Neural progenitor cell (in vitro differentiated cells): ENCODE data around the gene DDX11.
"Not testable (repeated sequence)": the region's sequence is repeated elsewhere in the genome, so short reads cannot be mapped to it uniquely, and the experiment has no call there.

Experiments used
- EZH2 ChIP-seq: fragments of 200-600 bp; sonication (generic); IDR thresholded peaks from 2 replicates; pipeline ENCODE4 v1.6.1; 2017; ENCODE audit warnings: antibody characterized with exemption, mild to moderate bottlenecking, moderate library complexity
- EZH2phosphoT487 ChIP-seq: fragments of 200-600 bp; sonication (generic); IDR thresholded peaks from 2 replicates; pipeline ENCODE4 v1.6.1; 2017; ENCODE audit warnings: antibody characterized with exemption
- TF ChIP-seq, protein P1 (sequence below): fragments of 200-600 bp; sonication (generic); IDR thresholded peaks from 2 replicates; pipeline ENCODE4 v1.5.1; 2017; ENCODE audit warnings: antibody characterized with exemption, mild to moderate bottlenecking

DNA sequence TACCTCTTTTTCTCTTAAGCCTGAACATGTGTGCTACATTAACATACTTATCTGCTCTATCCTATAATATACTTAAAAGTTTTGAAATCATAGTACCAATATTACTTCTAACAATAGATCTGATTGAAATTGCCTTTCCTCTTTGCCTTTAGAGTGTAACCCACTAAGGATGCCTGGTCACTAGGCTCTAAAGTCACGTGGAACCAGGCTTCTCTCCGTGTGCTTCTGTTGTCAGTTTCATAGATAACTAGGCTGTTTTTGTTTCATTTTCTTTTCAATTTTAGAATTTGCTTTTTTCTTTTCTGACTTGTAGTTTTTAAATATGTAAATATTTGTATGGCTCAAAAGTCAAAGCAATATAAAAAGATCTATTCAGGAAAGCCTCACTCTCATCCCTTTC lies 25.8 kb downstream of the DDX11 start:
- TF ChIP-seq, protein P1, sequence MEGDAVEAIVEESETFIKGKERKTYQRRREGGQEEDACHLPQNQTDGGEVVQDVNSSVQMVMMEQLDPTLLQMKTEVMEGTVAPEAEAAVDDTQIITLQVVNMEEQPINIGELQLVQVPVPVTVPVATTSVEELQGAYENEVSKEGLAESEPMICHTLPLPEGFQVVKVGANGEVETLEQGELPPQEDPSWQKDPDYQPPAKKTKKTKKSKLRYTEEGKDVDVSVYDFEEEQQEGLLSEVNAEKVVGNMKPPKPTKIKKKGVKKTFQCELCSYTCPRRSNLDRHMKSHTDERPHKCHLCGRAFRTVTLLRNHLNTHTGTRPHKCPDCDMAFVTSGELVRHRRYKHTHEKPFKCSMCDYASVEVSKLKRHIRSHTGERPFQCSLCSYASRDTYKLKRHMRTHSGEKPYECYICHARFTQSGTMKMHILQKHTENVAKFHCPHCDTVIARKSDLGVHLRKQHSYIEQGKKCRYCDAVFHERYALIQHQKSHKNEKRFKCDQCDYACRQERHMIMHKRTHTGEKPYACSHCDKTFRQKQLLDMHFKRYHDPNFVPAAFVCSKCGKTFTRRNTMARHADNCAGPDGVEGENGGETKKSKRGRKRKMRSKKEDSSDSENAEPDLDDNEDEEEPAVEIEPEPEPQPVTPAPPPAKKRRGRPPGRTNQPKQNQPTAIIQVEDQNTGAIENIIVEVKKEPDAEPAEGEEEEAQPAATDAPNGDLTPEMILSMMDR: not testable (repeated sequence)
- TF ChIP-seq EZH2phosphoT487, EZH2: not testable (repeated sequence)
